ENCODE results near the gene NLGN1.

The NLGN1 gene

DNA sequence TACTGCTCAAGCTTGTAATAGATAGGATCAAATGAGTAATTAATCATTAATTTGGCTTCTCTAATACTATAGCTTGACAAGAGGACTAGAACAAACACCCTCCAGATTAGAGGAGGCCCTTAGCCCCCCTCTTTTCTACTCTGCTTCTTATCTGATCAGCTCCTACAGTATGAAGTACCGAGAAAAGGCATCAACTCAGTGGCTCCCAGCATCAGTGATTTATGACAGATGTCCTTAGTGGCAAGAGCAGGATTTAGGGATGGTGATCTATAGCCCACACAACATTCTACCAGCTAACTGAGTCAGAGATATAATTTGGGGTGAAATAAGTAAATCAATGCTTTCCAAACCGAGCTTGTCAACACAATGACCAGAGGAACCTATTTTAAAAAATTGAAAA, 541.1 kb downstream of the NLGN1 start:
- no peak overlapping the region for H3K4me3 ChIP-seq (ENCODE audit: low read depth, low read length)
- TF ChIP-seq, protein P1, sequence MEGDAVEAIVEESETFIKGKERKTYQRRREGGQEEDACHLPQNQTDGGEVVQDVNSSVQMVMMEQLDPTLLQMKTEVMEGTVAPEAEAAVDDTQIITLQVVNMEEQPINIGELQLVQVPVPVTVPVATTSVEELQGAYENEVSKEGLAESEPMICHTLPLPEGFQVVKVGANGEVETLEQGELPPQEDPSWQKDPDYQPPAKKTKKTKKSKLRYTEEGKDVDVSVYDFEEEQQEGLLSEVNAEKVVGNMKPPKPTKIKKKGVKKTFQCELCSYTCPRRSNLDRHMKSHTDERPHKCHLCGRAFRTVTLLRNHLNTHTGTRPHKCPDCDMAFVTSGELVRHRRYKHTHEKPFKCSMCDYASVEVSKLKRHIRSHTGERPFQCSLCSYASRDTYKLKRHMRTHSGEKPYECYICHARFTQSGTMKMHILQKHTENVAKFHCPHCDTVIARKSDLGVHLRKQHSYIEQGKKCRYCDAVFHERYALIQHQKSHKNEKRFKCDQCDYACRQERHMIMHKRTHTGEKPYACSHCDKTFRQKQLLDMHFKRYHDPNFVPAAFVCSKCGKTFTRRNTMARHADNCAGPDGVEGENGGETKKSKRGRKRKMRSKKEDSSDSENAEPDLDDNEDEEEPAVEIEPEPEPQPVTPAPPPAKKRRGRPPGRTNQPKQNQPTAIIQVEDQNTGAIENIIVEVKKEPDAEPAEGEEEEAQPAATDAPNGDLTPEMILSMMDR (IDR thresholded peaks at IDR 0.05; ENCODE audit: insufficient read depth, low read depth, low read length, missing control alignments), result no peak
- DNase-seq (ENCODE audit: low read depth), result no peak

DNA sequence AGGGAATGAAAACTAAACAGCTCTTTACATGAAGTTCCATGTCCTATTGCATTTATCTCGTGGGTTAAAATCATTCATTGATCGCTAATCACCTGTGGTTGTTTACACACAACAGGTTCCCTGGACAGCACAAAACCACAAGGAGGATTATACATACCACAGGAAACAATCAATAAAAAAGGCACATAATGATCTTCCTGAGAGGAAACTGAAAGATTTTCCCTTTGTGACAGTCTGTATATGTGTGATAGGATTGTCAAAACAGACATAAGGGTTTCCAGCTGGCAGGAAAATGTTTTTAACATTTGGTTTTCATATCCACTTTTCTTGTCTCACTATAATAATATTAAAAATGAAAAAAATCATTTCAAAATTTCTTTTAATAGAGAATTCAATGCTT, 541.8 kb downstream of the NLGN1 start:
- H3K4me3 ChIP-seq (ENCODE audit: low read depth, low read length), result no peak overlapping the region
- no peak for DNase-seq (ENCODE audit: low read depth)
- TF ChIP-seq, protein P1 (IDR thresholded peaks at IDR 0.05; ENCODE audit: insufficient read depth, low read depth, low read length, missing control alignments), result no peak

DNA sequence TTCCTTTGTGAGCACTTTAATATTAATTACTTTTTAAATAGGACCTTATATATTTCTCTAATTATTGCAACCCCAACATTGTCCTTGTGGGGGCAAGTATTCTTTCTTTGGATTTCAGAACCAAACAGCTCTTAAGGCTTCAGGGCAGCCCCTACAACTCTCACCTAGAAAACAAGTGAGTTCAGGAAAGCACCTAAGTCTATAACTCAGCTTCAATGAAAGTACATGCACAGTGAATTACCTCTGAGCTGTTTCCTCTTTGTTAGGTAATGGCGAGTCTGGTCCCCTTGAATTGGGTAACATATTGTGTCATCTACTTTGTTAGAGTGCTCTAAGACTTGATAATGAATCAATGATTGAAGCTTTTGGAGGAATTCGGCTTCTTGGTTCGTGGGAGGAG, 545.7 kb downstream of the NLGN1 start:
- DNase-seq (ENCODE audit: low read depth), result no peak
- H3K4me3 ChIP-seq (ENCODE audit: low read depth, low read length), result no peak overlapping the region
- TF ChIP-seq, protein P1 (IDR thresholded peaks at IDR 0.05; ENCODE audit: insufficient read depth, low read depth, low read length, missing control alignments), result no peak

DNA sequence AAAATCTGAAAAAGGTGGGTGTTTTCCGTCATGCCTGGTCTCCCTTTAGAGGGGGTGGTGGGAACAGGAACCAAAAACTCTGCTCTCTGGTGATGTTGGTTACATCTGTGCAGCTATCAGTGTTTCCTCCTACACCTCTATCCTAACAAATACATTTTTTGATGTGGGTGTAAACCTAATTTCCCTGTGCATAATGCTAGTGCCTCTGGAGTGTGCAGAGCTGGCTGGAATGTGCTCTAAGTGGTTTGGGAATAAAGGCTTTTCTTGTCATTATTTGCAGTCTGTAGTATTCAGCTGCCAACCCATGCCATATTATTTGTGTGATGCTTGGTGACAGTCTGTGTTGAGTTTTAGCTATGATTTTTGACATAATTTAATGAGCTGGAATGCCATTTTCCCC, 547.6 kb downstream of the NLGN1 start:
- no peak overlapping the region for H3K4me3 ChIP-seq (ENCODE audit: low read depth, low read length)
- TF ChIP-seq, protein P1 (IDR thresholded peaks at IDR 0.05; ENCODE audit: insufficient read depth, low read depth, low read length, missing control alignments), result no peak
- no peak for DNase-seq (ENCODE audit: low read depth)

DNA sequence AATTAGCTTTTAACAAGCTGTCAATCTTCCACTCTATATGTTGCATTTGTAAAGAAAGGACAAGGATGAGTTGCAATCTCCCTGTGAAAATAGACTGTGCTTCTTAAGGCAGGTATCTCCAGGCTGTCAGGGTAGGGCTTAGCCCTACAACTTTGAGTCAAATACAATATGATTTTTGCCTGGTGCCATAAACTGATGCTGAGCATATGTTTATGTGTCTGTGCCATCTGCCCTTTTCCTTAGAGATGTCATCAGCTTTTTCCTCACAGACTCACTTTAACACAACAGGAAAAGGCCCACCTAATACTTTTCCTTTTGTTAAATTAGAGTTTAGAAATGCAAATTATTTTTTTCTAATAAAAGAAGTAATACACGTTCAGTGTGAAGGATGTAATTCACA, 548.3 kb downstream of the NLGN1 start:
- TF ChIP-seq, protein P1 (IDR thresholded peaks at IDR 0.05; ENCODE audit: insufficient read depth, low read depth, low read length, missing control alignments), result no peak
- no peak overlapping the region for H3K4me3 ChIP-seq (ENCODE audit: low read depth, low read length)
- no peak for DNase-seq (ENCODE audit: low read depth)

DNA sequence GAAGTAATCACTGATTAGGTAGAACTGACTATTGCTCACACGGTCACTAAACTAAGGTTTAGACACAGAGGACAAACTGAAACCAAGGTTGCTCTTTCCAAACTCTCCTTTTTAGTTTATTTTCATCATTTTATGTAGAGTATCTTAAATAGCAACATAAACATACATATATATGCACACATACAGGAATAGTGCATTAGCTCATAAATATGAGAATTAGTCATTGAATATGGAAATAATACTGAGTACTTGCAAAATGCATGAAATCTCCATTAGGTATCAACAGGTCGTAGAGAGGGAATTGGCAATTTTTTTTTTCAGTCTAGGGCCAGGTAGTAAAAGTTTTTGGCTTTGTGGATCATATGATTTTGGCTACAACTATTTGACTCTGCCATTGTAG, 557.1 kb downstream of the NLGN1 start:
- H3K4me3 ChIP-seq (ENCODE audit: low read depth, low read length), result no peak overlapping the region
- TF ChIP-seq, protein P1 (IDR thresholded peaks at IDR 0.05; ENCODE audit: insufficient read depth, low read depth, low read length, missing control alignments), result no peak
- no peak for DNase-seq (ENCODE audit: low read depth)

DNA sequence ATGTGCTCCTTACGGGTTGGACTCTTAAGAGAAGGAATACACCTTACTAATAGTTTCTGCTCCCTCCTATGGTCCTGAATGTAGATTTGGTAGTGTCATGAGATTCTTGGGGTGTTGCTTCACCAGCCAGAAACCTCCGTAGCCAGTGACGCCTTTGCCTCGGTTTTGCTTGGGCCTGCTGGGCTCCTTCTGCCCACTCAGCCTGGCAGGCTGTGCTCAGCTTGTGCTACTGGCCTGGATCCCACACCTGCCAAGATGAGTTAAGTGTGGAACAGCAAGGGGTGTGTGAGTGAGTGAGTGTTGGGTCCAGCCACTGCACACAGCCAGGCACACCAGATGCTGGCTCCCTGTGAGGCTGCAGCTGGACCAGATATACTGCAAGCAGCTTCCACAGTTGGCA, 560.1 kb downstream of the NLGN1 start:
- no peak for DNase-seq (ENCODE audit: low read depth)
- TF ChIP-seq, protein P1 (IDR thresholded peaks at IDR 0.05; ENCODE audit: insufficient read depth, low read depth, low read length, missing control alignments), result no peak
- no peak overlapping the region for H3K4me3 ChIP-seq (ENCODE audit: low read depth, low read length)

Data from GM12865 (cell line).